Chondrocyte (in vitro differentiated cells): ENCODE results near the gene APOL5. TPM values are rescaled to one million over a fixed set of nuclear protein-coding genes. Genes with fewer than 3 reads are reported as not detected.
A peak's percentile ranks its signal among the peaks of the same experiment; 100 is the strongest.

ENCODE experiments used
- DNase-seq: peaks from one replicate; pipeline ENCODE4 v3.0.0; 2021; ENCODE audit warnings: mixed read lengths, low spot score
- H3K27ac Mint-ChIP-seq: one replicate; pipeline ENCODE4 v1.8.0; 2021; ENCODE audit warnings: mild to moderate bottlenecking, moderate library complexity, mixed read lengths; ENCODE audit not compliant: unreplicated experiment
- H3K27me3 Mint-ChIP-seq: 2 replicates; pipeline ENCODE4 v1.8.0; 2021; ENCODE audit warnings: low read depth, mixed read lengths
- H3K36me3 Mint-ChIP-seq: 2 replicates; pipeline ENCODE4 v1.8.0; 2021; ENCODE audit warnings: low read depth, mixed read lengths
- H3K4me1 Mint-ChIP-seq: 2 replicates; pipeline ENCODE4 v1.8.0; 2021; ENCODE audit warnings: low read depth, mild to moderate bottlenecking, mixed read lengths
- H3K4me3 Mint-ChIP-seq: one replicate; pipeline ENCODE4 v1.8.0; 2021; ENCODE audit warnings: mild to moderate bottlenecking, moderate library complexity, mixed read lengths; ENCODE audit not compliant: unreplicated experiment
- H3K9me3 Mint-ChIP-seq: 2 replicates; pipeline ENCODE4 v1.8.0; 2021; ENCODE audit warnings: low read depth, mixed read lengths
- total RNA-seq: library from RNA; stranded (reverse); gene quantifications from 3 replicates; pipeline ENCODE4 v1.2.1, GENCODE V29; 2021
- TF ChIP-seq, protein P1 (sequence below): fragments of 200-600 bp; sonication (generic); IDR thresholded peaks from 2 replicates; pipeline ENCODE4 v1.5.0; 2021; ENCODE audit warnings: antibody characterized with exemption, mild to moderate bottlenecking, moderate library complexity

APOL5 gene
- total RNA-seq, 1 donor from 2014 or later, result not detected

GRCh38 chr22:35777335-35777975, 59.8 kb downstream of the APOL5 start:
- DNase-seq, result no peak
- TF ChIP-seq, protein P1, sequence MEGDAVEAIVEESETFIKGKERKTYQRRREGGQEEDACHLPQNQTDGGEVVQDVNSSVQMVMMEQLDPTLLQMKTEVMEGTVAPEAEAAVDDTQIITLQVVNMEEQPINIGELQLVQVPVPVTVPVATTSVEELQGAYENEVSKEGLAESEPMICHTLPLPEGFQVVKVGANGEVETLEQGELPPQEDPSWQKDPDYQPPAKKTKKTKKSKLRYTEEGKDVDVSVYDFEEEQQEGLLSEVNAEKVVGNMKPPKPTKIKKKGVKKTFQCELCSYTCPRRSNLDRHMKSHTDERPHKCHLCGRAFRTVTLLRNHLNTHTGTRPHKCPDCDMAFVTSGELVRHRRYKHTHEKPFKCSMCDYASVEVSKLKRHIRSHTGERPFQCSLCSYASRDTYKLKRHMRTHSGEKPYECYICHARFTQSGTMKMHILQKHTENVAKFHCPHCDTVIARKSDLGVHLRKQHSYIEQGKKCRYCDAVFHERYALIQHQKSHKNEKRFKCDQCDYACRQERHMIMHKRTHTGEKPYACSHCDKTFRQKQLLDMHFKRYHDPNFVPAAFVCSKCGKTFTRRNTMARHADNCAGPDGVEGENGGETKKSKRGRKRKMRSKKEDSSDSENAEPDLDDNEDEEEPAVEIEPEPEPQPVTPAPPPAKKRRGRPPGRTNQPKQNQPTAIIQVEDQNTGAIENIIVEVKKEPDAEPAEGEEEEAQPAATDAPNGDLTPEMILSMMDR, result no peak
- no peaks in the 10 kb centered on the region for H3K9me3 Mint-ChIP-seq
- H3K36me3 Mint-ChIP-seq, result peaks cover 7% of the 10 kb centered on the region
- H3K27me3 Mint-ChIP-seq, result no peaks in the 10 kb centered on the region
- H3K4me3 Mint-ChIP-seq, result peak overlapping the region; percentile 26
- H3K4me1 Mint-ChIP-seq, result peaks cover 63% of the 10 kb centered on the region
- peak overlapping the region; percentile 92 for H3K27ac Mint-ChIP-seq

Other genes starting within 250 kb of the APOL5 start
- gene RASD2, start 177.0 kb upstream of the APOL5 start, total RNA-seq, result 0.27 to 0.28 TPM in 2 of 3 replicates, not detected in the other
- gene MB, start 100.5 kb upstream of the APOL5 start, total RNA-seq, result not detected in 3 replicates
- gene APOL6, start 69.4 kb upstream of the APOL5 start, total RNA-seq, result 2.1 to 4.6 TPM (median 4.6 TPM) in 3 replicates